NT2/D1 (cell line): ENCODE results near the gene DAB2IP.

Source experiments
- SUZ12 ChIP-seq: IDR thresholded peaks from 2 replicates; pipeline ENCODE4 v1.6.1; 2011; ENCODE audit not compliant: insufficient read length, insufficient read depth; ENCODE audit errors: extremely low read depth
- YY1 ChIP-seq: IDR thresholded peaks from 2 replicates; pipeline ENCODE4 v1.6.1; 2011; ENCODE audit not compliant: insufficient read length, insufficient read depth
- ZNF274 ChIP-seq: IDR thresholded peaks from 2 replicates; pipeline ENCODE4 v1.6.1; 2011; ENCODE audit warnings: mild to moderate bottlenecking, low read depth, low read length

DNA sequence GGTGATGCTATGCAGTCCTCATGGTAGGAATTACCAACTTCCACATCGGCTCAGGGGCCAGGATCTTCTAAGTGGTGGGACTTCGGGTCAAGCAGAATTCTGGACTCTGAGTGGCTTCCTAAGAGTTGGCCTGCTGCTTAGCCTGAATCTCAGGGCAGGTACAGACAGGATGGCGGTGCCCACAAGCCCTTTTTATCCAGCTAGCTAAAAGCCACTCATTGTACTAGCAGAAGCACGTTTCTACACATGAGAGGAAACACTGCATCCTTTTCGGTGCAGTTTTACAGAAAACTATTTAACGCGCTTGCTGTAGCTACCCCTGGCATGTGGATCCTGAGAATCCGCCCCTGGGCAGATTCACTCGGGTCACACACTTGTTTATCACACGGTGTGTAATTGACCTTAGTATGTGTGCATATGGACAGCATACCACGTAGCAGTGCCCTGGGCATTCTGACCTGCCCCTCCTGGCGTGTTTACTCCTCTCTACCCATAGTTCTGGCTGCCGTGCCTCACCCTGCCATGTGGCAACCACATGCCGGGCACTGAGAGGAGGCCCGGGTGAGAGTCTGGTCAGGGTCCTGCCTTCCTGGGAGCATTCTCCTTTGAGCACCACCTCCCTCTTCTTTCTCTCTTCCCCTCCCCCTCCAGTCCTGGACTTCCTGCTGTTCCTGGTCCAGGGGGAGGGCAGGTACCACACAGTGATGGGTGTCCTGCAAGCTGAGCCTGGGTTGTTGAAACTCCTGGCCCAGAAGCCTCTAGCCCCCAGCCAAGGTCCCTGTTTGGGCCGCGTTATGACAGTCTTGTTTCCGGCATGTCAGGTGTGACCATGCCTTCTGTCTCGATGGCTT is 65.9 kb downstream of the DAB2IP start:
- TF ChIP-seq YY1 (no peak), SUZ12 (no peak), ZNF274 (no peak)
